HG02759 (cell line): Measurements from ENCODE around the gene POGK.
A peak's percentile ranks its signal among the peaks of the same experiment; 100 is the strongest.
"Not testable (repeated sequence)": the region's sequence is repeated elsewhere in the genome, so short reads cannot be mapped to it uniquely, and the experiment has no call there.

Experiments used
- ATAC-seq: cut with Tn5 transposase; IDR thresholded peaks from one replicate; pipeline ENCODE4 v1.9.1; 2021; ENCODE audit warnings: mild to moderate bottlenecking, moderate library complexity; ENCODE audit not compliant: unreplicated experiment

Gene POGK

DNA sequence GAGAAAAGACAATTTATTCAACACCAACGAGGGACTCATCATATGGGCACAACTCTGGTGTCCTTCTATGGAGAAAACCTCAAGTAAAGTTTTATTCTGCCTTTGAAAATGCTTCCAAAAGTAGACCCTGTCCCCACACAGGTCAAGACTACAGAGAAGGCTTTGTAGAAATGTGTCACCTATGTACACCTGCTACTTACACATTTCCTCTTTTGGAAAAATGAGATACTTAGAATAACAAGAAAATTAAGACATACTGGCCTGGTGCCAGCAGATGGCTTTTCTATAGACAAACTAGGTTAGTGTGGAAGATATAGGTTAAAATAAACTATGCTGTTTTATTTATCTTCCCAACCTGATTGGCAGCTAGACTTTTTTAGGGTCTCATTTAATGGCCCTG lies 13.6 kb downstream of the POGK start:
- no peak for ATAC-seq

DNA sequence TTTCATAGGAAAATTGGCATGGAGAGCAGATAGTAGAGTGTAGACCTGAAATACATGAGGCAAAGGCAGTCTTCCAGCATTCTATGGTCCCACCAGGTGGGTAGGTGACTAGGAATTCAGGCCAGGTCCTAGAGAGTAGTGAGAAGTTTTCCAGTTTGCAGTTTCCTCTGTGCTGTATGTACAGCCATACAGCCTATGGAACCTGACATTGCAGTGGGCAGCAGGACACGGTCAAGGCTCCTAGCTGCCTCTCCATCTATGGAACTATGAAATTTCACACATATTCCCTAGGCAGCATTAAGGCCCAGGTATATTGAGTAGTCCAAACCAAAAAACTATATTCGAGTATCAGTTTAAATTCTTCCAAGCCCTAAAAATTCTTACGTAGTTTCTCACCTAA lies 16.3 kb downstream of the POGK start:
- ATAC-seq: no peak

DNA sequence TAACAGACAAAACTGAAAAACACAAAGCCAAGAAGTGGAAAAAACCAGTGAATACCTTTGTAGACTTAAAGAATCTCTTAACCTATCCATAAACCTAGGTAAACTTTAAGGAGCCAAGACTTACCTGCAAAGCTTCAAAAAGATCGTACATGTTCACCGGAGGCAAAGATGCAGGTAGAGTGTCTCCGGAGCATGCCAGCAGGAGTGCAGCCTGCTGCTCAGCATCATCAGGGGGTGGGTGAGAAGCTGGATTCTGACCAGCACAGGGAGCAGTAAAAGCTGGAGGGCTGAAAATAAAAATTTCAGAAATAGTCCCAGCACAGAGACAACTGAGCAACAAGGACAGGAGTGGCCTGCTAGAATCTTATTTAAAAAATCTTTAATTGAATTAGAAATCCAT lies 18.7 kb downstream of the POGK start:
- no peak for ATAC-seq

DNA sequence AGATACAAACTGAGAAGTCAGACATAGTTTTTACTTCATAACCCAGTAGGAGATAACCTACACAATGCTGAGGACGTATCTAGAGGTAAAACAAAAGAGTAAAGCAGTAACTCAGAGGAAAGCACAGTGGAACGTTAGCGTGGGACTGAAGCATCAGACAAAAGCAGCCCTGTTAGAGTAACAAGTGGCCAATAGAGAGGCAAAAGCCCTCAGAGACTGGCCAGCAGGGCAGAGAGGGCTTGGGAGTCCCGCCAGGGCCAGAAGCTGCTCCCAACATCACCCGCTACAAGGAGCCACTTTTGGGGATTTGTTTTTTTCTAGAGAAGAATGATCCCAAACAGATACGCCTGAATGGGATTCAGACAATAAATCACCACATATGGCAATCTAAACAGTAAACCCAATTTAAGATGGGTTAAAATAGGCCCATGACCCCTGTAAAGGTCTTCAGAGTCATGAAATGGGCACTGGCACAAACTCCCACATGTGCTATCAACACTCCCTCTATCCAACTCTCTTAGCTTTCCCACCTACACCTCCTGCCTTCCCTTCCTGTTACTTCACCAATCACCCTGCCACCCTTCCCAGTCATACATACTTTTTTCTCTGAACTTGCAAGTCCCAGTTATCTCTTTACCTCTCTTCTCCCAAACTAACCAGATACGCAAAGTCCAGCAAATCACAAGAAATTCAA lies 19.6 kb downstream of the POGK start:
- no peak for ATAC-seq

DNA sequence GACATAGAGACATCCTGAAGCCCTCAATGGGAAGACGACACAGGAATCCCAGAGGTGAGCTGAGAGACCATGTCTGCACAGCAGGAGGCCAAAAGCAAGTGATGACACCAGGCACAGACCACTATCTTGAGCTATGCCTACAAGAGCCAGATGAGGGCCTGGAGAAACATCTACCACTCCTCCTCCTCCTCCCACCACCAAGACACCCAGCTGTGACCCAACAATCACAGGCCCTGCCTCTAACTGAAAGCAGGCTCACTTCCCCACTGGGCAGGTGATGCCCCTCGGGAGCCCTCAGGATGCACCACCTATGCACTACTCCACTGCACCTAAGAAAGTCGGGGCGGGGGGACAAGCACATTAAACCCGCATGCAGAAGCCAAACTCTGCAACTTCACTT lies 20.3 kb downstream of the POGK start:
- ATAC-seq: no peak

DNA sequence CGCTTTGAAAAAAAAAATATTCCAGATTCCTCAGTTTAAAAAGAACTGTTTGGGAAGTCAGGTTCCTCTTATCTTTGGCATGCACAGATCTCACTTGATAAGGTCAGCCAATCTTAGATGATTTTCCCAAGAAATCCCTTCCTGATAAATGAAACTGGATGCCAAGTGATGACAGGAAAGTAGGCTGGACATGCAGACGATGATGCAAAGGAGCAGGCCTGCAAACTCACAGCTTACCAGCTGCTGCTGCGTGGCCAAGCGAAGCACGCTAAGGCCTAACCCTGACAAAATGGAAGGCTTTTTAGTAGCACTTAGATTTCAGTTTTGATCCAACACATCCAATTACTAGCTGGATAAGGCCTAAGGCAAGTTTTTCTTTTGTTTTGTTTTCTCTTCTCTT lies 26.7 kb downstream of the POGK start:
- ATAC-seq: no peak

DNA sequence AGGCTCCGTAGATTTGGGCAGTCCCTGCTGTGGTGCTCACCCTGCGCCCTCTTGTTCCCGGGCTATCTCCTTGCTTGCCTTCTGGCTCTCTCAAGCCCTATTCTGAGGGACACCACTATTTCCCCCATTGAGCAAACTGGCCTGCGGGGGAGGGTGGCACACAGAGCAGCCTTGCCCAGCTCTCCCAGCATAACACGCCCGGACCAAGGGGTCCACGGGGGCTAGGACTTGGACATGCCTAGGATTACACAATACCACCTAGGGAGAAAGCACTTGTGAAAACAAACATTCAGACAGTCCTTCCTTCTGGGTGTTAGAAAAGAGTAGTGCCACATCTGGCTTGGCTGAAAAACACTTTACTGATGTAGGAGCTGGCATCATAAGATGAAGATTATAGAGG lies 29.4 kb downstream of the POGK start:
- ATAC-seq: no peak

DNA sequence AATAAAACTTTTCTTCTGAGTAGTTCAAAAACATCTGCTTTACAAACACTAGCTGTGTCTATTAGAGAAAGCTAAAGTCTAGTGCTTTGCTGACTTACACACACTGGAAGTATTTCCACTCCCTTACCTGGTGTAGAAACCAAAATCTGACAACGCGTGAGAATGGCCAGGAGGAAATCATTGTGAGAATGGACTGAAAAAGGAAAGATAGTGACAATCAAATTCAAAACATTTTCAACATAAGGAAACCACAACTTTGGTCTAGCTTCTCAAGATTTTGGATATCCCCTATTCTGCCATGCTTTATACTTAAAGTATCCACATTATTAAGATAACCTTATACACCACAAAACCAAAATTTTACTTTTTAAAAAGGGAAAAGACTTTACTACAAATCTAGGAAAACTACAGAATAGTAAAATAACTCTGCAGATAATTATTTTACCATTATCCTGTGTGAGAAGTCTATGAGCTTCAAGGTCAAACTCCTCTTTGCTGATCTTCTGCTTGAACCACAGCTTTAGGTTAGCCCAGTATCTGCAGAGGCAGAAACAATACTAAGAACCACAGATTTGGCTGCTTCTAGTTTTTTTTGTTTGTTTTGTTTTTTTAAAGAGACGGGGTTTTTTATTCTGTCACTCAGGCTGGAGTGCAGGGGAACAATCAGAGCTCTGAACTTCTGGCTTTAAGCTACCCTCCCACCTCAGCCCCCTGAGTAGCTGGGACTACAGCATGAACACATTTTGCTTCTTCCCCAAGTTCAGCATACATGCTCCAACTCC lies 30.2 kb downstream of the POGK start:
- no peak for ATAC-seq

DNA sequence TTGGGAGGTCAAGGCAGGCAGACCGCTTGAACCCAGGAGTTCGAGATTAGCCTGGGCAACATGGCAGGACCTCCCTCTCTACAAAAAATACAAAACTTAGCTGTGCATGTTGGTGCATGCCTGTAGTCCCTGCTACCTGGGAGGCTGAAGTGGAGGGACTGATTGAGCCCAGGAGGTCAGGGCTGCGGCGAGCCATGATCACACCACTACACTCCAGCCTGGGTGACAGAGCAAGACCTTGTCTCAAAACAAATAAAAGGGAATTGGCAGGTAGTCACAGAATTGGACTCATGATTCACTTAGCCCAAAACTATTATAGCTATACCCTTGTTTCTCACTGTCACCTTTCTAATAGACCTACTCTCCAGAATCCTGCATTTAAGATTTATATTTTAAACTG lies 31.3 kb downstream of the POGK start:
- no peak for ATAC-seq

DNA sequence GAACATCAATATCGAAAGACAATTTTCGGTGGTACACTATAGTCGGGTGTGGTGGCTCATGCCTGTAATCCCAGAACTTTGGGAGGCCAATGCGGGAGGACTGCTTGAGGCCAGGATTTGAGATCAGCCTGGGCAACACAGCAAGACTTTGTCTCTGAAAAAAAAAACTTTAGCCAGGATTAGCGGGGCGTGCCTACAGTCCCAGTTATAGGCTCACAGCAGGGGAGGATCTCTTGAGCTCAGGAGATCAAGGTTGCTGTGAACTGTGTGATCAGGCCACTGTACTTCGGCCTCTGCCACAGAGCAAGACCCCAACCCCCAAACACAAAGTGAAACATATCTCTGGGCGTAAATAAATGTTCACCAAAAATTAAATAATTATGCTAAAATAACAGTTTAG lies 35.2 kb downstream of the POGK start:
- no peak for ATAC-seq

DNA sequence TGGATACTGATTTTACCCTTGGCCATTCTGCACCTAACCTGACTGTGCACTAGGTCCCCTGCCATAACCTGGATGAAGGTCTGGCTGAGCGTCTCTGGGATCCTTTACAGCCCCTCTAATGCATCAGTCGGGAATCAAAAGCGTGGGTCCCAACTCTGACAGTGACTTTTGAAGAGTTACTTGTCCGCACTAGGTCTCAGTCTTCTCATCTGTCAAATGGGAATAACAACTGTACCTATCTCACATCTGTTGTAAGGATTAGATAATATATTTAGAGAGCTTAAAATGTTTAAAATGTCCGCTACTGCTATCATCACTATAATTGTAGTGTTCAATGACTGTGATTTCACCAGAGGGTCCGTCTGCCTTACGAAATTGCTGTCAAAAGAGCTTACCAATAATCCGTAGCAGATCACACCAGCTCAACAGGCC lies 36.0 kb downstream of the POGK start:
- ATAC-seq: no peak

DNA sequence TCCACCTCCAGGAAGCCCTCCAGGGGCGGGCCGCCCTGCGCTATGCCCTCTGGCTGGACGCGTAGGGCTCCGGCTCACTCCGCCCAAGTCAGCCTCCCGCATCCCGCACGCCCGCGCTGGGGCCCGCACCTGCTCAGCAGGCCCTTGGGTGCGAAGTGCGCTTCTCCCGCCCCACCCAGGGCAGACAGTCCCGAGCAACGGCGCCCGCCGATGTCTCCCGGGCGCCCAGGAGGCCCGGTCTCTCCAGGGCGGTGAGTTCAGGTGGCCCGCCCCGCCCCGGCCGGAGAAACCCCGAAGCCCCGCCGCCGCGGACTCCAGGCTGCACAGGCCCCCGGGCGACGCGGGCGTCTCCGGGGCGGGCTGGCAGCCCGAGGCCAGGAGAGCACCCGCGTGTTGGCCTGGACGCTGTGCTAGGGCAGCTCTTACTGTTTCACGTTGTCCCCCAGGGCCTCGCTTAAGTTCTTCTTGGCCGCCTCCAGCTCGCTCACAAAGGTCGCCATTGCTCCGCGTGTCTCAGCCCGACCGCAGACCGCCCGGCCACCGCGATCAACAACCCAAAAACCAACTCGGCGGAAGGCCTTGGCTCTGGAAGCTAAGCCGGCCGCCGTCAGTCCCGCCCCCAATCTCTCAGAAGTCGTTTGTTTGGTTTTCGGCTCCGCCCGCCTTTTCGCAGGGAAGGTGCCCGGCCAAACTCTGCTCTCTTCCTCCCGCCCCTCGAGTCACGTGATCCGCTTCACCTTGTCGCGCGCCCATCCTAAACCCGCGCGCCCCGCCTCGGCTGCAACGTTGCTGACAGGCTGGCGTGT lies 36.7 kb downstream of the POGK start, which contains the start of gene TADA1:
Gene TADA1 (minus strand): TSS at position 531 of the 806 bp plus-strand sequence. CDS start 31 bp downstream, at position 500.
- ATAC-seq: peak; percentile 87

DNA sequence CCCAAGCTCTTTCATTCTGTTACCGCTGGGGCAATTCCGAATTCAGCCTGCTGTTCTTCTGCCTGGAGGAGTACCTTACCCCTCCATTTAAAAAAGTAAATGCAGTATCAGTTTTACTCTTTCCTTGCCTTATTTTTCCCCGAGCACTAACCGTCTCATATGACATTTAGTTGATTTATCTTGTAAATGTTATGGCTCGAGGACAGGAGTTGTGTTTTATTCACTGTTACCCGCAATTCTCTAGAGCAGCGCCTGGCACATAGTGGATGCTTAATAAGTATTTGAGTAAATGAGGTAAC lies 37.2 kb downstream of the POGK start:
- ATAC-seq: peak; percentile 1

DNA sequence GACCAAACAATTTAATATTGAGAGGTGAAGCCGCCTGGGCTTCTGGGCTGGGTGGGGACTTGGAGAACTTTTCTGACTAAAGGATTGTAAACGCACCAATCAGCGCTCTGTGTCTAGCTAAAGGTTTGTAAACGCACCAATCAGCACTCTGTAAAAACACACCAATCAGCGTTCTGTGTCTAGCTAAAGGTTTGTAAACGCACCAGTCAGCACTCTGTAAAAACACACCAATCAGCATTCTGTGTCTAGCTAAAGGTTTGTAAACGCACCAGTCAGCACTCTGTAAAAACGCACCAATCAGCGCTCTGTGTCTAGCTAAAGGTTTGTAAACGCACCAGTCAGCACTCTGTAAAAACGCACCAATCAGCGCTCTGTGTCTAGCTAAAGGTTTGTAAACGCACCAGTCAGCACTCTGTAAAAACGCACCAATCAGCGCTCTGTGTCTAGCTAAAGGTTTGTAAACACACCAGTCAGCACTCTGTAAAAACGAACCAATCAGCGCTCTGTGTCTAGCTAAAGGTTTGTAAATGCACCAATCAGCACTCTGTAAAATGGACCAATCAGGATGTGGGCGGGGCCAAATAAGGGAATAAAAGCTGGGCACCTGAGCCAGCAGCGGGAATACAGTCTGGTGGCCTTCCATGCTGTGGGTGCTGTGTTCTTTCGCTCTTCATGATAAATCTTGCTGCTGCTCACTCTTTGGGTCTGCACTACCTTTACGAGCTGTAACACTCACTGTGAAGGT lies 39.1 kb downstream of the POGK start:
- not testable (repeated sequence) for ATAC-seq

DNA sequence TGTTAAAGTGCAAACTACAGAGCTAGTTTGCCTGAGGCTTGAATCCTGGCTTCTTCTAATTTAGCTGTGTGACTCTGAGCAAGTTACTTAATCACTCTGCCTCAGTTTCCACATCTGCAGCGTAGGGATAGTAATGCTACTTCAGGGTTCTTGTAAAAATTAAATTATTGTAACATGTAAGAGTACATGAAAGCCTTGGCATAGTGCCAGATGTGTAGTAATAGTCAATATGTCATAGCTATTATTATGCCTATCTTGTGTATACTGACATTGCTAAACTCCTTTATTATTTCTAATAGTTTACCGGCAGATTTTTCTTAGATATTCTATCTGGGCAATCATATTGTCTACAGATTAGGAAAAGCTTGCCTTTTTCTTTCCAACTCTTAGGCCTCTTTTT lies 43.6 kb downstream of the POGK start:
- no peak for ATAC-seq

DNA sequence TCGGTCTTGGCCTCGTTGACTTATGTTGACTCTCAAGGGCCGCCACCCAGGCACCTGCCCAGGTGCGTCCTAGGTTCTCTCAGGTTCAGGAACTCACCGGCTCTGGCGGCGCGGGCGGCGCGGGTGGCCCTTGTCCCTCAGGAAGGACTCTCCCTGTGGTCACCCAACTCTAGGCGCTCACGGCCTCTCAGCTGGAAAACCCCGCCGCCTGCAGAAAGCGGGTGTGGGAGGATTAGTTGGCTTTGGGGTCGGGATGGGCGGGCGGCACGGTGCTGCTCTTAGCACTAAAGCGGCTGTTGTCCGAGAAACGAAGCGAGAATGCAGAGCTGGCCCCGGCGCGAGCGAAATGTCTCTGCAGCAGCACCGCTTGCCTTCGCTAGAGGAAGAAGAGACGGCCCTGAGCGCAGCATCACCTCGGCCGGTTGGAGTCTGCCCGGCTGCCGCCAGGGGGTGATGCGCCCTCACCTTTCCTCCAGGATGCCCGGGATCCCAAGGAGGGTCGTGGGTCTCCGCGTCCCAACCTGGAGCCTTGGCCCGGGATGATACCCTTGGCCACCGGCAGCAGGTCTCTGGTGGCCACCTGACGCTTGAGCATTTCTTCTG lies 44.9 kb downstream of the POGK start:
- ATAC-seq: peak; percentile 70

DNA sequence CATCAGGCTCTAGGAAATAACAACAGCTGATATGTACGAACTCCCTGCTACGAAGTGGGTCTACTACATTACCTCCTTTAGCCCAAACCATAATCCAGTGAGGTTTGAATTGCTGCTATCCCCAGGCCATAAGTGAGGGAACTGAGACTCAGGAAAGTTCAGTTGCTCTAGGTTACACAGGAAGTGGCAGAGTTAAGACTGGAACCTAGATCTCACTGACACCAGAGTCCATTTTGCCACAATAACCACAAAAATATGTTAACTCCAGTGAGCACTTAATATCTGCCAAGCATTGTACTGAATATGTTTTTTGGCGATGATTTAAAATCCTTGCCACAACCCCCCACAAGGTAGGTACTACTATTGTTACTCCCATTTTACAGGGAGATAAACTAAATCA lies 45.7 kb downstream of the POGK start:
- ATAC-seq: peak; percentile 35

DNA sequence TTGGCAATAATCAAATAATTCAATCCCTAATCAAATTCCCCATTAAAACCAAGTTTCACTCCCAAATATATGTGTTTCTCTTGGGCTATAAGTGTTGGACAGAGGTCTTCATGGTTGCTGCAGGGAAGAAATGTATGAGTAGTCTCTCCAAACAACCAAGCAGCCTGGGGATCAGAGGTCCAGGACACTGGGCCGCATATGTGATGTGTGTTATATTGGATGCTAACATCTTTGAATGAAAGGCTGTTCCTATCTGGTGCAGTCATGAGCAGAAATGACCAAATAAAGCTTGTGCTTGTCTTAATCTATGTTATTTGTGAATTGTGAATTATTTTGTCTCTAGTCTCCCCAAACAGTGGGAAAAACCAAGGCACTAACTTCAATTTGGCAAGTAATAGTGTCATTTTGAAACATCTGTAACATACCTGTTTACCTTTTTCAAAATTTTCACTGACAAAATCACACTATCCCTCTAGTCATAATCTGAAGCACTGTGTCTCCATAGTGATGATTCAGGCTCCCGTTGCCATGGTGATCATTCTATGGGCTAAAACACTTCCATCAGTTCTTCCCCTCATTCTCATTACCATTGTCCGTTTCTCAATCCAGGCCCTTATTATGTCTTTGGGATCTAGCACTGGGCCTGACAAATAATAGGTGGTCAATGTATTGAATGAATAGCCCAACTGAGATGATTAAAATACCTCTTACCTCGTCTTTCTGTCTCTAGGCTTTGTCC lies 49.3 kb downstream of the POGK start:
- no peak for ATAC-seq

DNA sequence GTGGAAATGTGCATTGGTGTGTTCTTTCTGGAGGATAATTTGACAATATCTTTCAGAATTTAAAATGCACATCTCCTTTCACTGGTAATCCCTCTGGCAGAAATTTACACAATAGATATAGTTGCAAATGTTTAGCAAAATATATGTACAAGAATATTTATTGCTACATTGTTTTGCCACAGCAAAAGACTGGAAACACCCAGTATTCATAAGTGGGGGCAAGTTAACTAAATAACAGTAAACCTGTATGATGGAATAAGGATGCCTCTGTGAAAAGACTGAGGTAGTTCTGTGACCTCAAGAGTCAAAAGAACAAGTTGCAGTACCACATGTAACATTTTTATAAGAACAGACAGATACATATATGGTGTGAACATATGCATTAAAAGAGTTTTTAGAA lies 50.5 kb downstream of the POGK start:
- ATAC-seq: no peak

DNA sequence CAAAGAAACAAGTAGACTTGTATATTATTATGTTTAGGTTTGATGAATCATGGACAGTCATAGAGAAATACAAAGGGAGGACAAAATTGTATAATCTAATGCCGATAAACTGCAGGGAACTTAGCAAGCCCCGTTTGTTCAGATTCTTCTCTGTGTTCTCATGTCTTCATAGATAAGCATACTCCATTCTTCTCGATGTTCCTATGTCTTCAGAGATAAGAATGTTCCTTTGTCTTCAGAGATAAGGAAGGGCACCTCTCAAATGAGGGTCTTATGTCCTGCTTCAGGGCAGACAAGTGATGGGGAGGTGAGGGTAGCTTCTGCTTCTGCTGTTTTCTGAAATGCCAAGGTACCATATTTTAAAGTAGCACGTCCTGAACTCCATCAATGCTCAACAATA lies 56.5 kb downstream of the POGK start:
- no peak for ATAC-seq
